GM18870 (cell line): ENCODE measurements around the gene PGBD5.

Source experiments
- ATAC-seq: cut with Tn5 transposase; IDR thresholded peaks from one replicate; pipeline ENCODE4 v1.9.1; 2021; ENCODE audit warnings: moderate library complexity; ENCODE audit not compliant: unreplicated experiment

PGBD5 gene

DNA sequence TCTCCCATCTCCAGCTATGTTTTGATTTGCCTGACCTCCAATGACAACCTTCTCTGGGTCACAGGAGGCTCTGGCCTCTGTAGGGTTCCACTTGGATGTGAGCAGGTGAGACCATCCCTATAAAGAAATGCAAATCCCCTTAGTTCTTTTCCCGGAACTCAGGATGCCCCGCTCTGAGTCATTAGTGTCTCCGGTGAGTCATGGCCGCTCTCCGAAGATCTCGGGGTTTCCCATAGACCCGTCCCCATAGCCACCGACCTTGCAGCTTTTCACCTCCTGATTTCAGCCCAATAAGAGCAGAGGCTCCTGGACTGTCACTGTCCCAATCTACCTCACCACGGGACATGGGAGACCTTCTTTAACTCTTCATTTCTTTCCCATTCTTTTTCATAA is 98.2 kb downstream of the PGBD5 start:
- no peak for ATAC-seq

DNA sequence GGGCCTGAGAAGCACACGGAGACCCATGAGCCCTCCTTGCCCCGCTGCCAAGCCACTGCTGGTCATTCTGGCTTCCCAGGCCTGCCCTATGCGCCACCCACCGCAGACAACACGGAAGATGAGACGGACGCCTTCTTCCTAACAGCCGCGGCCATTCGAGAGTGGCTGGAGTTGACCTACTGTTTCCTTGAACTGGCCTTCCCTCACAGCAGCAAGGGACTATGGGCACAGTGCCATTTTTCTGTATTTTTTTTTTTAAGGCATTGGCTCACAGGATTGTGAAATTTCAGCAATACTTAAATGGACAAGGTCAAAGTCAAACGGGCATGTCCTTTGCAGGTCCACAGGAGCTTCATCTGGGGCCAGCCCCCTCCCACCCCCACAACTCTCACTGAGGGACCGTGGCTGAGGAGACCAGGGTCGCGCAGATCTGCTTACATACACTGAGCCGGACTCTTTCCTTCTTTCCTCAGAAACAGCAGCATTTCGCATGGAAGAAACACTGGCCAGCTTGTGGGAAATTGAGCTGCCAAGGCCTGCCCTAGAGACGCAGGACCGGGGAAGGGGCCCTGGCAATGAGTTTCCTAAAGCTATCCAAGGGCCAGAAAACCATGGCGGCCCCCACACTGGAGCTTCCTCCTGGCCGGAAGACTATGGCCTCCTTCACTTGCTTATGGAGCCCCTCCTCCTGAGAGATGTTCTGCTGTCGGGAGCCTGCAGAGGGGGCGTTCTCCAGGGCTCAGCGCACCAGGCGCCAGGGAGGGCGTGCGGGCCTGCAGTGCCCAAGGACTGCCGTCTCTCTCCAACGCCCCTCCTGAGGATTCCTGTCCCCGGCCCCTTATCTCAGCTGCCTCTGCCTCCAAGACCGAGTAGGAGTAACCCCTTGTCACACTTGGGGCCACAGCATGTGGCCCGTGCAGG is 98.9 kb downstream of the PGBD5 start:
- no peak for ATAC-seq

DNA sequence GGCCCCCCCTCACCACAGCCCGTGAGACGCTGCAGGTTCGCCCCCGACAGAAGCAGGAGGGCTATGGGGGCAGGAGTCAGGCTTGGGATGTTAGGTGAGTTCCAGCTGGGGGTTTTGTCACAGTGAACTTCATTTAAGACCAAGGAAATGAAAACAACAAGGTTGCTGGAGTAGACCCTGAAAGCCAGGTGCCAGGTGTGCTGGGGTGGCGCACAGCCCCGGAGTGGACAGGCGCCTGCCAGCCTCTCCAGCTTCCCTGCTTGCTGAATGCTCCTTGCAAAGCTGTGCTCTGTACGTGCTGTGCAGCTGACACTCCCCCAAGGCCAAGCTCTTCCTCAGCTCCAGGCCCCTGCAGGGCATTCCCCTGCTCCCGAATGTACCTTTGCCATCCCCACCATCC is 102.4 kb downstream of the PGBD5 start:
- ATAC-seq, result no peak

DNA sequence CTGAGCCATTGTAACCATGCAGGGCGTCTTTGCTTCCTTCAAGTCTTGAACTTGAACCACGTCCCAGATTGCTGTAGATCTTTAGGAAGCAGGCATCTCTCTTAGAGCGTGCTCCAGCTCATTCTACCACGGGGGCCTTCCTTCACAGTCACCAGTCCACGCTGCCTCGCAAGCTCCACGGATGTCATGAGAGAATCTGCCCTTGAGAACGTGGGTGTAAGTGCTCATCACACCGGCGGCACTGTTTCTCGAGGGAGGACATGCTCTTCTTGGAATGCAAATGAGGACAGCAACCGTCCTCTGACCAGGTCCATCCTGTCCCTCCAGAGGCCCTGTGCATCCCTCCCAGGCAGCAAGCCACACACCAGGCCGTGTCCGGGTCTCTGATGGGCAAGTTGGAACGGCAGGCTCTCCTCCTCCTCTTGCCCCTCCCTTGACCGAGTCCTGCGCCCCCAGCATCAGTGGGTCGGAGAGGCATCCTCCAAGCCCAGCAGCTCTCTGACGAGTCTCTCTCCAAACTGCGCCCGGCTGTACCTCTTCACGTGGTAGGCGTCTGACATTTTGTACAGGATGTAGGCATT is 103.1 kb downstream of the PGBD5 start:
- ATAC-seq, result no peak

DNA sequence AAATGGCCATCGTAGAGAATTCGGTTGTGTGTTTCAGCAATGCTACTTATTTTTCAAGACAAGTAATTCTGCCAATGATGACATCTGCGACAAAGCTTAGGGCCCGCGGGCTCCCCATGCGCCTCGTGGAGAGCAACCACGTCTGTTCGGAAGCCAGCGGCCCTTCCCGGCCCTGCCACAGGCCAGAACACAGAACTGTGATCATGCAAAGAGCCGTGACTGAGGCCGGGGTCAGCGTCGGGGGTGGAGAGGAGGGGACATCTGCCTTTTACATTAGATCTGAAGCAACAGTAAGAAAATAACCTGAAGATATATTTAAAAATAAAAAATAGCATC is 103.7 kb downstream of the PGBD5 start:
- ATAC-seq, result no peak

DNA sequence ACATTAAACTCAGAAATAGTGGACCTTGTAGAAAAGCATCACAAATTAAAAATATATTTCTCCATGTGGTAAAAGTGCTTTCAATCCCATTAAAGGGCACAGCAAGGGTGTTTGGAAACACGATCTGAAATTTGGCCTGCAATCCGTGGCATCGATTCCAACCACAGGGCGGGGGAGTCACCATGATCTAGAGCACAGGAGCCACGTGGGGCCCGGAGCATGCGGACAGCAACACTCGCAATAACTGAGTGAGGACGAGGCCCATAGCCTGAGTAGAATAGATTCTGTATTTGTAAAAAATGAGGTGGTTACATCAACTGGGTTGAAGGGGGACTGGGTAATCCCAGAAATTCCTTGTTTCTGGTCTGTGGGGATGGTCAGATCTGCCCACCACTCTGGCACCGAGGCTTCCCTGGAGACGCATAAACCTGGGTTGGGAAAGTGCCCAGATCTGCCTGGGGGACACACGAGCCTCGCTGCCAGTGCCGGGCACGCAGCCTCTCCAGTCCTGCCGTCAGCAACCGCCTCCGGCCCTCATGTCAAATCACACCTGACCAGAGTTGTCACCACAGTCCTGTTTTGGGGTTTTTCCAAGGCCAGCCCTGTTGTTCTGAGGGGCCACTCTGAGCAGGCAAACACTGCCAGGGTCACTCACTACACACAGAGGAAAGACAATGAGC is 104.3 kb downstream of the PGBD5 start:
- no peak for ATAC-seq

DNA sequence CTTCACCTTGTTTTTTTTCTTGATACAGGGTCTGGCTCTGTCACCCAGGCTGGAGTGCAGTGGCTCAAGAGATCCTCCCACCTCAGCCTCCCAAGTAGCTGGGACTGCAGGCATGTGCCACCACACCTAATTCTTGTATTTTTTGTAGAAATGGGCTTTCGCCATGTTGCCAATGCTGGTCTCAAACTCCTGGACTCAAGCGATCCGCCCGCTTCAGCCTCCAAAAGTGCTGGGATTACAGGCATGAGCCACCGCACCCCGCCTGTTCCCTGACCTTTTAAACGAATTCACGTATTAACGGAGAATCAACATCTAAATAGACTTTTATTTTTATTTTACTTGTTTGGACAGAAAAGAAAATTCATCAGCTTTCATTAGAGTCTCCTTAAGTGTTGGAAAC is 104.8 kb downstream of the PGBD5 start:
- no peak for ATAC-seq

DNA sequence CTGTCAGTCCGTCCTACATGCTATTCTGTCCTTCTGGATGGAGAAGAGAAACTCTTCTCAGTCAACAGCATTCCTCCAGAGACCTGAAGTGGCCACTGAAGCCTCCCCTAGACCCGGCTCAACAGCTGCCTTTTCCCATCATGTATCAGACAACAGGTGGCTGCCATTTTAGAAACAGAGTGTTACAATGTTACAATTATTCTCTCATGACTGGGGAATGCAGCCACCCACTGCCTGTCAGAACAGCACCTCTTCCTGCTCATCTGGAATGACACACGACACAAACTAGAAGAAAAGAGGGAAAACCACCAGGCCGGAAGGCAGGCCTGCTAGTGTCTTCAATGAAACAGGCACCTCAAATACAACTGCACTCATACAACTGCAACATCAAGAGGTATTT is 105.3 kb downstream of the PGBD5 start:
- ATAC-seq, result no peak

DNA sequence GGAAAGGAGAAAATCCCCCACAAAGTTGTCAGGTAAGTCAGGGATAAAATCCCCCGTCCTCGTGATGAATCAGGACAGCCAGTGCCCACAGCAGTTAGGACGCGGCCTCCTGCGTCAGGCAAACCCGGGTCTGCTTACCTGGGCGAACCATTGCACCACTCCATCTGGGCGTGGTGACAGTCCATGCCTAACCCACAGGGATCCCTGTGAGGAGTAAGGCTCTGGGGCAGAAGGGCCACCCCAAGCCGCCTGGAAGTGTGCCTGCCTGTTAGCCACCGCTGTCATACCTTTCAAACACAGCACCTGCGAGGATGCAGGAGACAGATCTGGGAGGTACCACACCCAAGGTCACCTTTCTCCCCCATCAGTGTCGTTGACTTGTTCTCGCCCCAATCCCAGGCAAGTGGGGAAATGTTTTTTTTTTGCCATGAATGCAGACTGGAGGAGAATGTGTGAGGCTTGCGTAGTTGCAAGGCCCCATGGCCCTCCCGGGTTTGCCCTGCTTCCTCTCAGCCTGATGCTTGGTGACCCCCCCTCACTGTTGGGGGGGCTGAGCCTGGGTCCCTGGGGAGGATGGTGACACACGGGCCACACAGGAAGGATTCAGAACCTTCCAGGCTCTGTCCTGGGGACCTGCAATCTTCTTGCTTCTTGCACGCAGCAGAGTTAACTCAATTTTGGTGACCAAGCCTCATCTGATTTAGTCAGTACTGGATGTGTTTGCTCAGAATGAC is 107.0 kb downstream of the PGBD5 start:
- no peak for ATAC-seq

DNA sequence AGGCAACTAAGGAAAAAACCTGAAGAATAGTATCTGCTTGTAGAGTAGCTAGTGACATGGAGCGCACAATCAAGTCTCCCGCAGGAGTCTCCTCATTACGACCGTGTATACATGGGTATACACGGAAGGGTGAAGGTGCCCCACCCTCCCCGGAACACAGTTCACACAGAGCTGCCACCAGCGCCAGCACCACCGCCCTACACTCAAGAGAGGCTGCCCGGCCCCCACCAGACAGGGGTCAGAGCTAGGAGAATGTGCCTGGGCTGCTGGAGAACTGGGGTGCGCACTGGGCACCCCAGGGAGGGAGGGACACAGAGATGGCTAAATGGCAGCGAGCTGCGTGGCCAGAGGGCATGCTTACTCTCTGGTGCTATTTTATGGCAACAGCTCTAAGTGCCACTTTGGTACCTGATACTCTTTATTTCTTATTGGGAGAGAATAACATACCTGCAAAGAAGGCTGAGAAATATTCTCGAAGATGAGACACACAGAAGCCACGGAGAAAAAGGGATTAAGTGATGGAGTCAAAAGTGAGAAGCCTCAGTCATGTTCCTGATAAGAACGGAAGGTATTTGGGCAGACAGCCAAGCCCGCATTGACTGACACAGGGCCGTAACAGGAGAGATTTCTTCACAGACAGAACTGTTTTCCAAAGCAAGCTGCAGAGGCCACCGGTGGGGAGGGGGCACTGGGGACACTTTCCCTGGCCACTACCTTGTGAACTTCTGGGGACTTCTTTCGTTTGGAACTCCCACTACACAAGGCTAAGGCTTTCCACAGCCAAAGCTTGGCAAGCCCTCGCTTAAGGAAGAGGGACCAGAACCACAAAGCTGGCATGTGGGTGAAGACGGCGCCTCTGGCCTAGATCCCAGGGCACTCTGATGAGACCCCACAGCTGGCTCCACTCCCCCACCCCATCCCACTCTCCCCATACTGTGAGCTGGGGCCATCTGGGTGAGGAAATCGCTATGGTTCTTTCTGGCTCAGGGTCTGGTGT is 108.0 kb downstream of the PGBD5 start:
- ATAC-seq, result no peak

DNA sequence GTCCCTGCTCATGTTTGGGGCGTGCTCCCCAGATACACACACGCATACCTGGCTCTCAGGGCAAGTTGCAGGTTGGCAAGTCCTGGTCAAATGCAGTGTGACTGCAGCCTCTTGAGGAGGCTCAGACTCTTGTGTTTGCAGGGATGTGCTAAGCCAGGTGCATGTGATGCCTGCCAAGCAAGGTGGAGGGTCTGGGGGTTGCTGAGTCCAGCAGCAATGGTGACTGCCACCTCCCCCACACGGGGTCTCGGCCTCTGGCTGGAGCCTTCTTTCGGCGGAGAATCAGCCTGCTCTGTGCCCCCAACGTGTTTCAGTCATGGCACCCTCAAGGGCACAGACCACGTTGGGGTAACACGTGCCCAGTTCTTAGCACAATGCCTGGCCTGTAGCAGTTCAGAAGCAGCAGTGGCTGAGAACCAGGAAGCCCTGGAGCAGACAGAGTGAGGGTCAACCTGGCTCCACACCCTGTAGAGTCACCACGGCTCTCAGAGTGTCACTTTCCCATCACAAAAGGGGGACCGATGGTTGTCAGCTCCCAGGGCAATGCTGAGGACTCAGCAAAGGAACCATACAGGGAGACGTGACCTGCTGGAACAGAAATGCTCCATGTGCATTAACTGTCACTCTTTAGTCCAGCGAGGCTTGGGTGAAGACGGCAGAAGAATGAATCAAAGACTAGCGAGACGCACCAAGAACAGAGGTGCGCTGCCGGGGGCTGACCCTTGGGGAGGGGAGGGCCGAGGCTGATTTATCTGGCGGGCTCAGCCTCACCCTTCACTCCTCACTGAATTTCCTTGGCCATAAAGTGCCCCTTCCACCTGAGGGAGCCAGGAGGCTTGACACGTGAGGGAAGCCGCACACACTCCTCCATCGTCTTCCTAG is 109.0 kb downstream of the PGBD5 start:
- ATAC-seq, result no peak

DNA sequence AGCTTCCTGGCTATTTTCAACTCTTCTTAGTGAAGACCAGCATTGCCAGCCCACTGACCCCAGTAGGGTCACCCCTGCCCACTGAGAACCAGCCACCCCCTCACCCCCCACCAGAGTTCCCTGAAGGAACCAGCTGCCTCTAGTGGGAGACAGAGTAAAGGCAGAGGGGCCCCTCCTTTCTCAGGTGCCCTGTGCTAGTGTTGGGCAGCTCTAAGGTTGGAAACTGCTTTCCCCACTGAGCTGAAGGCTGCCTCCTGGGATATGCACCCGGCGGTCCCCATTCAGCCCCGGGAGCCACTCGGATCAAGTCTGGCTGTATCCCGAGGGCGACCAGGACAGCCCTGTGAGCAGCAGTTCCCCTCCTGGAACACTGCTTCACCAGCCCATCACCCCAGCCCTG is 111.0 kb downstream of the PGBD5 start:
- no peak for ATAC-seq

DNA sequence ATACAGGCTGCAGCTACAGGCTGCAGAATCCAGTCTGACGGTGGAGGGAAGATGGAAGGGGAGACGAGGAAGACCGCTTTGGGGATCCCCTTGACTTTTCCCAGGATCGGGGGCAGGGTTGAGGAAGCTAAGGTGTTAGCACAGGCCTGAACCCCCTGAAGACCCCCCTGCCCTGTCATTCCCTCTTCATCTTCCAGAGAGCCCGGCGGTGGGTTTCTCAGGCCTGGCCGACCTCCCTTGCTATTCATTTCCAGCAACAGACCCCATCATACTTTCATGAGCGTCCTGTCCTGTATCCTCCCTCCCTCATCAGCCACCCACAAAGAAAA is 112.0 kb downstream of the PGBD5 start:
- ATAC-seq, result no peak

DNA sequence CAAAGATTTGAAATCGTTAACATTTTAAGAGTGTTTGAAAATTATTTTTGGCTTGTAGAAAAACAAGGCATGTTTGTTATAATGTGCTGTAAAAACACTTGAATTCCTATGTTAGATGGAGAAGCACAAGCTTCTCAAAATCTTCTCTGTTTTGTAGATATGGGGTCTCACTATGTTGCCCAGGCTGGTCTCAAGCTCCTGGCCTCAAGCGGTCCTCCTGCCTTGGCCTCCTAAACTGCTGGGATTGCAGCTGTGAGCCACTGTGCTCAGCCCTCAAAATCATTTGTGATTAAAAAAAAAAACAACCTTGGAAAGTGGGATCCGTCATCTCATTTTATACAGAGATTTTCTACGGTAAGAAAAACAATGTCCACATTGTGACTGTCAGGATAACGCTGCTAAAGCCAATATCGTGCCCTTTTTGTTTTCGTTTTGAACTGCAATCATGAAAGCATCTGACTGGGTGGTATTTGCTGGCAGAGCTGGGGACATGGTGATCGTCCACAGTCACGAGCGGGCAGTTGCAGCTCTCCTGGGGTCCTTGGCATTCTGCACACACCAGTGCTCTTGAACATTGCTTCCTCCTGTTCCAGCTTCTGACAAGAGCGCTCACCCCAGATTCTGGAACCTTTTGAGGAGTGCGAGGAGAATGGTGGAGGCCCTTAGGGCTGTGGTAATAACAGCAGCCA is 112.5 kb downstream of the PGBD5 start:
- no peak for ATAC-seq

DNA sequence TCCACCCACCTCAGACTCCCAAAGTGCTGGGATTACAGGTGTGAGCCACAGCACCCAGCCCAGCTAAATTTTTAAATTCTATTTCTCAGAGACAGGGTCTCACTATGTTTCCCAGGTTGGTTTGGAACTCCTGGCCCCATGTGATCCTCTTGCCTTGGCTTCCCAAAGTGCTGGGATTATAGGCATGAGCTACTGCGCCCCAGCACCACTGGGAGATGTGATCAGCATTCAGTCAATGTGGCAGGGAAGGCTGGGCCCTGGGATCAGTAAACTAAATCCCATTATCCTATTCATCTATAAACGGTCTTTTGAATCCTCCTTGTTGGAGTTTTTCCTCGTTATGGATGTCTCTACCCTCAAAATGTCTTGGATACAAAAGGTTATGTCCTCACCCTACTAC is 113.5 kb downstream of the PGBD5 start:
- no peak for ATAC-seq

DNA sequence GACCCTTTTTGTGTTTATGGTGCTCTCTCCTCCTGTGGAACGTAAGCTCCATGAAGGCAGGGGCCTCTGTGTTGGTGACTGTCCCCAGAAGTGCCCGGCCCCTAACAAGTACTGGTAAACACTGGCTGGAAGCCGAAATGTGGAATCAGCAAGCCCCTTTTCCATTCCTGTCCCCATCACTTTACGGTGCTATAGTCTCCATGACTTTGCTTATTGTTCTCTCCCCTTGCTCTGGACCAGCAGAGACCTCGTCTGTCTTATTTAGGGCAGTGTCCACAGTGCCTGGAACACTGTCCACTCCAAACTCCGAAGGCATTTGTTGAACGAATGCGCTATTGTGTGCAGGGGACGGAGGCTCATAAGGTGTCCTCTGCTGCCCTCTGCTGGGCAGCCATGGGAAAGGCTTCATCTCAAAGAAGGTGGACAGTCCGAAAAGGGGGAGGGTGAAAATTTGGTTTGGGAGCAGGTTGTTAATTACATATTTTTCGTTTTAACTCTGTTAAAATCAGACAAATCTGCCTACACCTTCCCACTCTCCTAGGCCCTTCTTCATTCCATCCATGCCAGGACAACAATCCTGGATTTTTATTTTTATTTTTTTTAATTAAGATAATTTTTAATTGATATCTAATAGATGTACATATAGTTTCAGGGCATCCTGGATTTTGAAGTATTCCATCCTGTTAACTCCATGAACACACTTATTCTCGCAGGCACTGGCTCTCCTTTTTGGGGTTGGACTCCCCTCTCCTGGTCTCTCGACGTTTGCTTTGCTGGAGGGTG is 115.6 kb downstream of the PGBD5 start:
- ATAC-seq, result no peak

DNA sequence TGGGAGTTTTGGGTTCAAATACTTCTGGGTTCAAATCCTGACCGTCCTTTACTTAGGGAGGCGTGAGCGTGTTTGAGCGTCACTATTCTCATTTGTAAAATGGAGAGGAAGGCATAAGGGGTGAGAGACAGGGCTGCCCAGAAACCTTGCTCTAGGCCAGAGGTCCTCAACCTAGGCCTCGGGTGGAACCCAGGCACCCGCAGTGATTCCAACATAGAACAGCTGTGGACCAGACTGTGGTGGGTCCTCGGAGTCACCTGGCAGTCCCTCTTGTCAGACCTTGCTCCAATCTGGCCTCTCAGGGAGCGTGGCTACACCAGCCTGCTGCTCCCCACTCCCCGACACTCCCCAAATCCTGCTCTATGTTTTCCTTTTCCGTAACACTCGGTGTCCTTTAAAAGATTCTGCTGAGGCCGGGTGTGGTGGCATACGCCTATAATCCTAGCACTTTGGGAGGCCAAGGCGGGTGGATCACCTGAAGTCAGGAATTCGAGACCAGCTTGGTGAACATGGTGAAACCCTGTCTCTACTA is 116.4 kb downstream of the PGBD5 start:
- ATAC-seq, result no peak

DNA sequence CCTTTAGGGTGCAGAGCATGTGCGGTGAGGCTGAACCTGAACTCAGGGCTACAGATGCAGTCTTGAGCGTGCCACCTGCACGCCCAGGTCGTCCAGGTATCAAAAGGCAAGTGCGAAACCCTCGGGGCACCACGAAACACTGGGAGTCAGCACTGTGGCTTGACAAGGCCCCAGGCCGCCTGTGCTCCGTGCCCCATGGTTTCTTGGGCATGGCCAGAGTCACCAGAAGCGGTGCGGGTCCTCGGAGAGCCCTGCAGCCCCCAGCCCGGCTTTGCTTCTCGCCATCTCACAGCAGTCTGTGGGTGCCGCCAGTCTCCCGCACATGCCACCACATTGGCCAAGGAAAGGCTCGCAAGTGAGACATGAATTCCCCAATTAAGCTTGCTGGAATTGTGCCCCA is 117.3 kb downstream of the PGBD5 start:
- ATAC-seq, result no peak
